PC-9 (cell line): ENCODE measurements around the gene ELL3.

Experiments
- CTCF ChIP-seq: fragments of 200-600 bp; sonication (generic); conservative IDR thresholded peaks from 2 replicates; pipeline ENCODE4 v1.6.1; 2017; ENCODE audit warnings: mixed run types, antibody characterized with exemption, mild to moderate bottlenecking, moderate library complexity
- EZH2 ChIP-seq: fragments of 200-600 bp; sonication (generic); IDR thresholded peaks from 2 replicates; pipeline ENCODE4 v1.8.0; 2017; ENCODE audit warnings: antibody characterized with exemption, low read depth

- TF ChIP-seq EZH2 (no peak), CTCF (no peak)
Measured at GRCh38 chr15:43723151-43723550, 53.6 kb downstream of the ELL3 start.
